Ovary (tissue), 3 donors: ENCODE measurements around the gene DNMT3A.

Experiments used
- CTCF ChIP-seq, 3 donors: fragments of 450-650 bp in 2 of 3; fragments of 200-600 bp in 1 of 3; IDR thresholded peaks; one replicate each; pipeline versions ENCODE4 v1.5.1 to v1.8.0; 2016 to 2022; ENCODE audit warnings: antibody characterized with exemption in 3 of 3, mild to moderate bottlenecking in 1 of 3
- EP300 ChIP-seq: sonication (generic); formaldehyde crosslinking; IDR thresholded peaks from one replicate; pipeline ENCODE4 v1.6.1; 2017; ENCODE audit warnings: antibody characterized with exemption
- POLR2A ChIP-seq: fragments of 450-650 bp; IDR thresholded peaks from one replicate; pipeline ENCODE4 v1.6.1; 2017; ENCODE audit warnings: antibody characterized with exemption, mild to moderate bottlenecking, moderate library complexity
- donor health status: DM: no; HTN: no; CAD: no.

- TF ChIP-seq CTCF (IDR thresholded peaks at IDR 0.05), result no peak
- no peak for TF ChIP-seq POLR2A
- no peak for TF ChIP-seq EP300
These were observed 11.5 kb downstream of the DNMT3A start for GRCh38 chr2:25330273-25330672.
